GM12878 (cell line): ENCODE measurements around the gene TMEM14B. TPM values are rescaled to one million over a fixed set of nuclear protein-coding genes. Genes with fewer than 3 reads are reported as not detected.

Experiments
- ATAC-seq: fragments of 200-7000 bp; cut with Tn5 transposase; 3 replicates; pipeline ENCODE4 v1.9.1; 2020; ENCODE audit warnings: mild to moderate bottlenecking, moderate library complexity
- BruUV-seq: library from RNA; stranded (reverse); fragments of 400-500 nt; replicated peaks from 2 replicates; lab custom pipeline; 2021; lab: Mats Ljungman, UMichigan
- CTCF ChIA-PET: fragments of 300-600 bp; sonication (Branson Sonifier 250); formaldehyde crosslinking; extraction: SDS; loops from one replicate; lab custom pipeline; 2021; ENCODE audit warnings: inconsistent platforms; lab: Yijun Ruan, JAX
- POLR2A ChIA-PET: fragments of 350-600 bp; formaldehyde crosslinking; extraction: SDS; loops from one replicate; lab custom pipeline; 2021; ENCODE audit warnings: inconsistent platforms; lab: Charles Lee
- RAD21 ChIA-PET: fragments of 300-600 bp; sonication (Branson Sonifier 250); formaldehyde crosslinking; loops from one replicate; lab custom pipeline; 2023; ENCODE audit warnings: antibody characterized with exemption; ENCODE audit not compliant: unreplicated experiment; lab: Charles Lee
- SMC1A ChIA-PET: fragments of 300-600 bp; sonication (Branson Sonifier 250); formaldehyde crosslinking; loops from one replicate; lab custom pipeline; 2023; ENCODE audit not compliant: unreplicated experiment, uncharacterized antibody; lab: Charles Lee
- DNase-seq: peaks from one replicate; pipeline ENCODE4 v3.0.0-alpha.2; 2011; ENCODE audit warnings: low read depth, low spot score
- FAIRE-seq: peaks from 3 replicates; lab custom pipeline; 2011; peaks lifted over from hg19 to GRCh38; lab: Jason Lieb, UNC
- H2AFZ ChIP-seq: 2 replicates; pipeline ENCODE4 v1.6.0; 2011; ENCODE audit warnings: low read depth, low read length, control low read depth; ENCODE audit not compliant: control insufficient read depth
- H3K27ac ChIP-seq: 2 replicates; pipeline ENCODE4 v1.5.1; 2011; ENCODE audit warnings: control low read depth; ENCODE audit not compliant: control insufficient read depth, insufficient read depth
- H3K27me3 ChIP-seq, 2 experiments: replicated peaks in 1 of 2; 2 replicates each; pipeline versions ENCODE4 v1.6.0 to v1.6.1; 2011; ENCODE audit warnings: low read length in 1 of 2; ENCODE audit not compliant: control insufficient read depth in 2 of 2, insufficient read depth in 2 of 2
- H3K36me3 ChIP-seq, 2 experiments: 2 replicates each; pipeline ENCODE4 v1.5.1; 2011; ENCODE audit warnings: low read length in 1 of 2; ENCODE audit not compliant: control insufficient read depth in 2 of 2, insufficient read depth in 2 of 2
- H3K4me1 ChIP-seq: 2 replicates; pipeline ENCODE4 v1.6.1; 2011; ENCODE audit warnings: mild to moderate bottlenecking, low read length, moderate library complexity, mixed read lengths; ENCODE audit not compliant: control insufficient read depth, insufficient read depth
- H3K4me2 ChIP-seq: 2 replicates; pipeline ENCODE4 v1.6.0; 2011; ENCODE audit warnings: control low read depth; ENCODE audit not compliant: control insufficient read depth, insufficient read depth
- H3K4me3 ChIP-seq: fragments of 200-600 bp; sonication (generic); 2 replicates; pipeline ENCODE4 v1.5.1; 2016
- H3K79me2 ChIP-seq: 2 replicates; pipeline ENCODE4 v1.6.0; 2011; ENCODE audit warnings: low read length; ENCODE audit not compliant: control insufficient read depth, insufficient read depth
- H3K9ac ChIP-seq: 2 replicates; pipeline ENCODE4 v1.8.0; 2011; ENCODE audit warnings: low read length, control low read depth, mixed read lengths; ENCODE audit not compliant: control insufficient read depth, insufficient read depth
- H3K9me3 ChIP-seq: replicated peaks from 3 replicates; pipeline ENCODE4 v1.5.1; 2011; ENCODE audit warnings: mild to moderate bottlenecking, low read length; ENCODE audit not compliant: control insufficient read depth, insufficient read depth
- H4K20me1 ChIP-seq: 2 replicates; pipeline ENCODE4 v1.6.0; 2011; ENCODE audit not compliant: control insufficient read depth, insufficient read depth
- BACH1 ChIP-seq: fragments of 450-650 bp; IDR thresholded peaks from 2 replicates; pipeline ENCODE4 v1.6.1; 2017; ENCODE audit warnings: mild to moderate bottlenecking, borderline replicate concordance
- CREB1 ChIP-seq: IDR thresholded peaks from 2 replicates; pipeline ENCODE4 v1.6.1; 2012; ENCODE audit warnings: low read depth, mild to moderate bottlenecking, inconsistent platforms
- CREM ChIP-seq: IDR thresholded peaks from 2 replicates; pipeline ENCODE4 v1.6.1; 2014; ENCODE audit warnings: antibody characterized with exemption, low read depth
- E2F8 ChIP-seq: fragments of 450-650 bp; IDR thresholded peaks from 2 replicates; pipeline ENCODE4 v1.6.1; 2018; ENCODE audit warnings: mild to moderate bottlenecking, low read depth, moderate library complexity; ENCODE audit not compliant: partially characterized antibody
- FOS ChIP-seq: IDR thresholded peaks from 3 replicates; pipeline ENCODE4 v1.6.1; 2011; ENCODE audit warnings: borderline replicate concordance; ENCODE audit not compliant: insufficient read length; ENCODE audit errors: extremely low read depth
- JUNB ChIP-seq: IDR thresholded peaks from 2 replicates; pipeline ENCODE4 v1.6.1; 2016; ENCODE audit warnings: antibody characterized with exemption, mild to moderate bottlenecking
- JUND ChIP-seq: IDR thresholded peaks from 2 replicates; pipeline ENCODE4 v1.6.1; 2012; ENCODE audit warnings: low read depth, mild to moderate bottlenecking, low read length, improper control_type of control experiment, moderate library complexity
- KAT2A ChIP-seq: conservative IDR thresholded peaks from 2 replicates; pipeline ENCODE4 v1.6.1; 2011; ENCODE audit warnings: low read depth, low read length; ENCODE audit not compliant: control insufficient read depth
- KDM1A ChIP-seq: fragments of 200-600 bp; sonication (generic); IDR thresholded peaks from 2 replicates; pipeline ENCODE4 v1.6.1; 2016; ENCODE audit warnings: borderline replicate concordance
- NR2F1 ChIP-seq: fragments of 450-650 bp; conservative IDR thresholded peaks from 2 replicates; pipeline ENCODE4 v1.6.1; 2017; ENCODE audit warnings: mild to moderate bottlenecking
- POLR2A ChIP-seq: IDR thresholded peaks from 2 replicates; pipeline ENCODE4 v1.6.1; 2011; ENCODE audit warnings: low read depth, mild to moderate bottlenecking, low read length
- PRDM15 ChIP-seq: fragments of 450-650 bp; formaldehyde crosslinking; IDR thresholded peaks from 2 replicates; pipeline ENCODE4 v1.4.0; 2020; ENCODE audit warnings: mild to moderate bottlenecking, moderate library complexity
- RAD51 ChIP-seq: fragments of 450-650 bp; IDR thresholded peaks from 2 replicates; pipeline ENCODE4 v1.6.1; 2016; ENCODE audit warnings: moderate library complexity, mild to moderate bottlenecking, inconsistent platforms
- SMAD5 ChIP-seq: IDR thresholded peaks from 2 replicates; pipeline ENCODE4 v1.6.1; 2016; ENCODE audit warnings: antibody characterized with exemption, low read depth
- SMARCA5 ChIP-seq: fragments of 450-650 bp; IDR thresholded peaks from 2 replicates; pipeline ENCODE4 v1.6.1; 2017; ENCODE audit warnings: mild to moderate bottlenecking
- STAT1 ChIP-seq: fragments of 450-650 bp; conservative IDR thresholded peaks from 2 replicates; pipeline ENCODE4 v1.6.1; 2014; ENCODE audit warnings: antibody characterized with exemption, mild to moderate bottlenecking
- TBL1XR1 ChIP-seq: IDR thresholded peaks from 2 replicates; pipeline ENCODE4 v1.6.1; 2012; ENCODE audit warnings: low read depth, low read length, improper control_type of control experiment
- WGBS: methylation state at CpG from one replicate; pipeline ENCODE4 v1.1.6; 2016; ENCODE audit warnings: low lambda C conversion rate; ENCODE audit not compliant: insufficient replicate concordance, insufficient coverage; ENCODE audit errors: missing lambda C conversion rate; 5-methylcytosine and 5-hydroxymethylcytosine counted together
- in situ Hi-C: fragments of 300-500 bp; cut with MboI; formaldehyde crosslinking; loops from 9 replicates; pipeline ENCODE4 v1.14.3; 2018; ENCODE audit warnings: mixed read lengths
- intact Hi-C: fragments of 100-400 bp; cut with micrococcal nuclease; formaldehyde crosslinking; loops from one replicate; pipeline ENCODE4 v1.14.2; 2022; ENCODE audit not compliant: unreplicated experiment
- polyA plus RNA-seq, 11 experiments: library from polyadenylated mRNA; depleted of rRNA in 4 of 11; unstranded in 6 of 11; stranded (reverse) in 5 of 11; fragments of >200 nt; fragmentation: Nextera tagmentation in 4 of 11; fragmentation: Illumina TruSeq in 1 of 11; extraction: Ambion mirVana in 4 of 11; extraction: Trizol in 1 of 11; gene quantifications; 1 replicate in 1 of 11; 2 replicates in 10 of 11; pipeline versions ENCODE4 v1.2.1 to v1.2.3, GENCODE V29; 2011 to 2016; ENCODE audit warnings: inconsistent platforms in 2 of 11, missing spikeins in 2 of 11, low read depth in 1 of 11
- total RNA-seq, 4 experiments: library from RNA; depleted of rRNA in 3 of 4; stranded (reverse); fragments of >200 nt in 3 of 4; fragmentation: Illumina TruSeq in 1 of 4; extraction: Trizol in 1 of 4; gene quantifications; 2 replicates each; pipeline versions ENCODE4 v1.2.1 to v1.2.3, GENCODE V29; 2013 to 2021
- TF ChIP-seq, protein P1 (sequence below): fragments of 450-650 bp; formaldehyde crosslinking; IDR thresholded peaks from 2 replicates; pipeline ENCODE4 v1.4.0; 2022; ENCODE audit warnings: mild to moderate bottlenecking, moderate library complexity

Gene TMEM14B
- total and polyA plus RNA-seq, 10 of the 15 experiments (the other 5 are each of a cell fraction or from before 2014, with no cell fraction given) = 80.5 to 399 (median 136) TPM

- ChIA-PET RAD21 (no interaction called here), SMC1A (no interaction called here), CTCF (no interaction called here), POLR2A (no interaction called here)
- Histone ChIP-seq H3K79me2 (no peaks in the 10 kb centered on the region), H3K4me3 (no peak overlapping the region), H3K9ac (no peak overlapping the region), H4K20me1 (no peaks in the 10 kb centered on the region), H3K9me3 (no peaks in the 10 kb centered on the region), H3K36me3 (peaks cover 0 to 3% of the 10 kb centered on the region in 2 experiments; a peak in 2 of 4 replicates), H3K27ac (no peak overlapping the region), H2AFZ (no peak overlapping the region), H3K4me1 (no peaks in the 10 kb centered on the region), H3K27me3 (no peaks in the 10 kb centered on the region), H3K4me2 (no peak overlapping the region)
- intact Hi-C loops (no loop called here), in situ Hi-C loops (no loop called here)
- ATAC-seq = no peak
- no peak for DNase-seq
- WGBS = 97% methylated on average over 3 of the region's 3 CpGs
- no TSS peak for BruUV-seq
- no peak for FAIRE-seq
- no peak for TF ChIP-seq TBL1XR1
- no peak for TF ChIP-seq KAT2A
- no peak for TF ChIP-seq RAD51
- no peak for TF ChIP-seq SMAD5
- no peak for TF ChIP-seq CREB1
- TF ChIP-seq BACH1 = no peak
- TF ChIP-seq POLR2A = no peak
- no peak for TF ChIP-seq STAT1
- no peak for TF ChIP-seq CREM
- no peak for TF ChIP-seq KDM1A
- TF ChIP-seq JUND = no peak
- no peak for TF ChIP-seq PRDM15 (CRISPR knock-in tag)
- no peak for TF ChIP-seq E2F8
- no peak for TF ChIP-seq JUNB
- TF ChIP-seq NR2F1 = no peak
- TF ChIP-seq, protein P1, sequence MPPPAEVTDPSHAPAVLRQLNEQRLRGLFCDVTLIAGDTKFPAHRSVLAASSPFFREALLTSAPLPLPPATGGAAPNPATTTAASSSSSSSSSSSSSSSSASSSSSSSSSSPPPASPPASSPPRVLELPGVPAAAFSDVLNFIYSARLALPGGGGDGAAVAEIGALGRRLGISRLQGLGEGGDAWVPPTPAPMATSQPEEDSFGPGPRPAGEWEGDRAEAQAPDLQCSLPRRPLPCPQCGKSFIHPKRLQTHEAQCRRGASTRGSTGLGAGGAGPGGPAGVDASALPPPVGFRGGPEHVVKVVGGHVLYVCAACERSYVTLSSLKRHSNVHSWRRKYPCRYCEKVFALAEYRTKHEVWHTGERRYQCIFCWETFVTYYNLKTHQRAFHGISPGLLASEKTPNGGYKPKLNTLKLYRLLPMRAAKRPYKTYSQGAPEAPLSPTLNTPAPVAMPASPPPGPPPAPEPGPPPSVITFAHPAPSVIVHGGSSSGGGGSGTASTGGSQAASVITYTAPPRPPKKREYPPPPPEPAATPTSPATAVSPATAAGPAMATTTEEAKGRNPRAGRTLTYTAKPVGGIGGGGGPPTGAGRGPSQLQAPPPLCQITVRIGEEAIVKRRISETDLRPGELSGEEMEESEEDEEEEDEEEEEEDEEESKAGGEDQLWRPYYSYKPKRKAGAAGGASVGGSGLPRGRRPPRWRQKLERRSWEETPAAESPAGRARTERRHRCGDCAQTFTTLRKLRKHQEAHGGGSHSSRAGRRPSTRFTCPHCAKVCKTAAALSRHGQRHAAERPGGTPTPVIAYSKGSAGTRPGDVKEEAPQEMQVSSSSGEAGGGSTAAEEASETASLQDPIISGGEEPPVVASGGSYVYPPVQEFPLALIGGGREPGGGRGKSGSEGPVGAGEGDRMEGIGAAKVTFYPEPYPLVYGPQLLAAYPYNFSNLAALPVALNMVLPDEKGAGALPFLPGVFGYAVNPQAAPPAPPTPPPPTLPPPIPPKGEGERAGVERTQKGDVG (CRISPR knock-in tag) = no peak
- TF ChIP-seq FOS = no peak
- no peak for TF ChIP-seq SMARCA5
Observed at GRCh38 chr6:10778230-10778629, 30.6 kb downstream of the TMEM14B start.
